PFSK-1 (cell line): ENCODE results near the gene CCDC102A.

Experiments used
- FOXP2 ChIP-seq: optimal IDR thresholded peaks from 2 replicates; pipeline ENCODE3; 2011; ENCODE audit warnings: borderline replicate concordance, control low read depth, inconsistent platforms; ENCODE audit not compliant: insufficient read depth; ENCODE audit errors: extremely low read length, extremely low read depth
- POLR2AphosphoS5 ChIP-seq: IDR thresholded peaks from 2 replicates; pipeline ENCODE4 v1.6.1; 2012; ENCODE audit warnings: low read depth, mild to moderate bottlenecking, control low read depth, low read length, moderate library complexity
- SIN3A ChIP-seq: IDR thresholded peaks from 2 replicates; pipeline ENCODE4 v1.6.1; 2012; ENCODE audit warnings: mild to moderate bottlenecking, low read length, moderate library complexity, borderline replicate concordance; ENCODE audit not compliant: insufficient read depth

GRCh38 chr16:57576429-57576870 lies 40.1 kb upstream of the CCDC102A start:
- no peak for TF ChIP-seq SIN3A
- TF ChIP-seq POLR2AphosphoS5, result no peak
- peak; percentile 27 for TF ChIP-seq FOXP2
